HG03175 (cell line): Measurements from ENCODE around the gene SLC16A5.
"Not testable (repeated sequence)": the region's sequence is repeated elsewhere in the genome, so short reads cannot be mapped to it uniquely, and the experiment has no call there.

Source experiments
- ATAC-seq: cut with Tn5 transposase; IDR thresholded peaks from one replicate; pipeline ENCODE4 v1.9.1; 2021; ENCODE audit warnings: mild to moderate bottlenecking, moderate library complexity; ENCODE audit not compliant: unreplicated experiment

Gene SLC16A5

GRCh38 chr17:75109407-75110233 lies 21.9 kb downstream of the SLC16A5 start, which contains the start of gene ARMC7:
ARMC7 (plus strand) TSS chr17:75109969; CDS start chr17:75110289, 320 bp downstream.
- peak; percentile 66 for ATAC-seq

GRCh38 chr17:75110234-75110937 lies 22.6 kb downstream of the SLC16A5 start:
- ATAC-seq = no peak

- ATAC-seq = no peak
Measured at GRCh38 chr17:75111777-75112335, 24.1 kb downstream of the SLC16A5 start.

GRCh38 chr17:75113798-75114551 lies 26.2 kb downstream of the SLC16A5 start:
- no peak for ATAC-seq

- no peak for ATAC-seq
Measured at GRCh38 chr17:75114552-75115314, 27.0 kb downstream of the SLC16A5 start.

- no peak for ATAC-seq
Measured at GRCh38 chr17:75115555-75115954, 27.8 kb downstream of the SLC16A5 start.

GRCh38 chr17:75116737-75117136 lies 29.0 kb downstream of the SLC16A5 start:
- ATAC-seq = no peak

- no peak for ATAC-seq
Measured at GRCh38 chr17:75118307-75118706, 30.6 kb downstream of the SLC16A5 start.

GRCh38 chr17:75124041-75124818 lies 36.5 kb downstream of the SLC16A5 start:
- no peak for ATAC-seq

- no peak for ATAC-seq
Measured at GRCh38 chr17:75124819-75125162, 37.0 kb downstream of the SLC16A5 start.

- ATAC-seq = no peak
Measured at GRCh38 chr17:75125984-75126383, 38.2 kb downstream of the SLC16A5 start.

GRCh38 chr17:75126954-75127353 lies 39.2 kb downstream of the SLC16A5 start:
- no peak for ATAC-seq

- not testable (repeated sequence) for ATAC-seq
Measured at GRCh38 chr17:75127936-75128335, 40.2 kb downstream of the SLC16A5 start.

- ATAC-seq = no peak
Measured at GRCh38 chr17:75128694-75129505, 41.1 kb downstream of the SLC16A5 start.

- ATAC-seq = no peak
Measured at GRCh38 chr17:75129576-75129975, 41.8 kb downstream of the SLC16A5 start.

GRCh38 chr17:75130059-75130631 lies 42.4 kb downstream of the SLC16A5 start:
- no peak for ATAC-seq

GRCh38 chr17:75130632-75131277 lies 43.0 kb downstream of the SLC16A5 start:
- no peak for ATAC-seq
